T-helper 9 cell (primary cell): ENCODE data around the gene RAD51B.

ENCODE experiments used
- DNase-seq: peaks from one replicate; pipeline ENCODE4 v3.0.0-alpha.2; 2020

The RAD51B gene

GRCh38 chr14:68770553-68771286 is 951.1 kb downstream of the RAD51B start:
- DNase-seq, result no peak

GRCh38 chr14:68771631-68772030 is 952.1 kb downstream of the RAD51B start:
- no peak for DNase-seq

- no peak for DNase-seq
Measured at GRCh38 chr14:68772761-68773381, 953.3 kb downstream of the RAD51B start.

- DNase-seq, result no peak
Measured at GRCh38 chr14:68774771-68775613, 955.4 kb downstream of the RAD51B start.

- no peak for DNase-seq
Measured at GRCh38 chr14:68775614-68776126, 956.1 kb downstream of the RAD51B start.

- no peak for DNase-seq
Measured at GRCh38 chr14:68777644-68778043, 958.1 kb downstream of the RAD51B start.
